Retina (tissue), 1 donor: Measurements from ENCODE around the gene RABAC1.

Experiments
- DNase-seq: peaks from one replicate; pipeline ENCODE4 v3.0.0-alpha.2; 2016

Gene RABAC1

GRCh38 chr19:41959056-41960053 is at the start of gene RABAC1:
RABAC1 (minus strand) TSS chr19:41959321; CDS start chr19:41959292, 29 bp downstream.
- DNase-seq: peak; percentile 94

DNA sequence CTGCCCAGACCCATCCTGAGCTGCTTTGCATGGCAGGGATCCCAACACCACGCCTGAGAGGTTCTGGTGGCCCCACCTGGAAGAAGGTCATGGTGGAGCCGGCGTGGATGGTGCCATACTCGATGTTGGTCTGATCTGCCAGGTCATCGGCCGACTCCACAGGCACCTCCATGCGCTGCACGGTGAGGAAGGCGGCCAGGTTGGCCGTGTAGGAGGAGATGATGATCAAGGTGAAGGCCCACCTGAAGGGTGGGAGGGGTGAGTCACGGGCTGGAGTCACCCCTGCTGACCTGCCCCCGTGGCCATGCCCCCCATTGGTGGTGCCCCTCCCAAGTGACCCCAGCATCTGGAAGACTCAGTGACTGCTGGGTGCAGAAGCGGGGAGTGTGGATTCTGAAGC is 47.4 kb upstream of the RABAC1 start:
- no peak for DNase-seq

DNA sequence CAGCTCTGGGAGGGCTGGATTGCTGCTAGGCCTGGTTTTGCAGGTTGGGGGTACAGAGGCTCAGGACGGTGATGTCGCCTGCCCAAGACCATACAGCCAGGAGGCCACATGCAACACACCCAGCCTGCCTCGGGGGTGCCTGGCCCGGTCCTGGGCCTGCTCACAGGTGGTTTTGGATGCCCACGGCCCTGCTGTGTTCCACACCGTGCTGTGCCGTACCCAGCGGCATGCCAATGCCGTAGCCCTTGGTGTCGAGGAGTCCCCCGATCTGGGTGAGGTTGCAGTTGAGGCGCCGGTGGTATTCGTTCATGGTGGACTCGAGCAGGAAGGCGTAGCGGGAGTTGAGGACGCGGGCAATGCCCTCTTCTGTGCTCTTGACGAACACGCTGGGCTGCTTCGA is 46.4 kb upstream of the RABAC1 start:
- DNase-seq: no peak

GRCh38 chr19:42003506-42004294 is 44.6 kb upstream of the RABAC1 start:
- DNase-seq: no peak

GRCh38 chr19:41999878-42000208 is 40.7 kb upstream of the RABAC1 start:
- DNase-seq: no peak

- peak; percentile 47 for DNase-seq
Measured at GRCh38 chr19:41999071-41999877, 40.2 kb upstream of the RABAC1 start.

DNA sequence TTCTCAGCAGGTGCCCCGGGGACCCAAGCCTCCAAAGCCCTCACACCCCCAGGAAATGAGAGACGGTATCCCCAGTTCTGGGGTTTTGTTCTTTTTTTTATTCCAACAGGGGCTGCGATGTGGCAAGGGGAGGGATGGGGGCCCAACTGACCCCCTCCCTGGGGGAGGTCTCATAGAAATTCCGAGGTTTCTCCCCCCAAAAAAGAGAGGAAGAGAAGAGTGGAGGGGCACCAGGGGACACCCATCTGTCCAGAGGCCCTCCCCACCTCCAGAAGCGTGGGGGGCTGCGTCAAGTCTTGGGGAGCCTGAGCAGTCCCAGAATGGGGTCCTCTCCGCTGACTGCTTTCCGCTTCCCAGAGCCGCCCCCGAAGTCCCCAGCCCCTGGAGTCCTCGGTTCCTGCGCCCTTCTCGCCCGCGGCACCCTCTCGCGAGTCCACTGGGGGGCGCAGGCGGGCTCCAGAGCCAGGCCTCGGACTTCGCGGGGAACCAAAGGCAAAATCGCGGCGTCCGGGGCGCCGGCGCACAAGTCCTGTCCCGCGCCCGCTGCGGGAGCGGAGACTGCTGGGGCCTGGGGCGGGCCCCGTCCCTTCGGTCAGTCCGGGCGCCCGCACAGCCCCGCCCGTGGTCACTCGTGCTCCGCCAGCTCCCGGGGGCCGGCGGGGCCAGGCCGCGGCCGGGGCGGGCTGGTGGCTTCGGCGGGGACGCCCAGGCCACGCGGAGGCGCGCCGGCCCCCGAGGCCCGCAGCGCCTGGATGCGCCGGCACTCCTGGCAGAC is 39.3 kb upstream of the RABAC1 start:
- DNase-seq: peak; percentile 81

DNA sequence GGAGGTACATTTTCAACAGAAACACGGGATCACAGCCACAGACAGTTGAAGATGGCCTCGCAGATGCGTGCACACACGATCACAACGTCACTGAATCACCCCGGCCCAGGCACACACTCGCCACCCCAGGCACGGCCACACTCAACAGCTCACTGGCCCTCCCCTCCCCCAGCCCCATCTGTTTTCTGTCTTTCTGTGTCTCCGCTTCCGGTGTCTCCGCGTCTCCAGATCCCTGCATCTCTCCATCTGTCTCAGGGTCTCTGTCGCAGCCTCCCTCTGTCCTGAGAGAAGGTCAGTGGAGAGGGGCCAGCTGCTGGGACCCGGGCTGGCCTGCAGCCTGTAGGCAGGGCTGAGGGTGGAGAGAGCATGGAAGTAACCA is 38.7 kb upstream of the RABAC1 start:
- peak; percentile 74 for DNase-seq

DNA sequence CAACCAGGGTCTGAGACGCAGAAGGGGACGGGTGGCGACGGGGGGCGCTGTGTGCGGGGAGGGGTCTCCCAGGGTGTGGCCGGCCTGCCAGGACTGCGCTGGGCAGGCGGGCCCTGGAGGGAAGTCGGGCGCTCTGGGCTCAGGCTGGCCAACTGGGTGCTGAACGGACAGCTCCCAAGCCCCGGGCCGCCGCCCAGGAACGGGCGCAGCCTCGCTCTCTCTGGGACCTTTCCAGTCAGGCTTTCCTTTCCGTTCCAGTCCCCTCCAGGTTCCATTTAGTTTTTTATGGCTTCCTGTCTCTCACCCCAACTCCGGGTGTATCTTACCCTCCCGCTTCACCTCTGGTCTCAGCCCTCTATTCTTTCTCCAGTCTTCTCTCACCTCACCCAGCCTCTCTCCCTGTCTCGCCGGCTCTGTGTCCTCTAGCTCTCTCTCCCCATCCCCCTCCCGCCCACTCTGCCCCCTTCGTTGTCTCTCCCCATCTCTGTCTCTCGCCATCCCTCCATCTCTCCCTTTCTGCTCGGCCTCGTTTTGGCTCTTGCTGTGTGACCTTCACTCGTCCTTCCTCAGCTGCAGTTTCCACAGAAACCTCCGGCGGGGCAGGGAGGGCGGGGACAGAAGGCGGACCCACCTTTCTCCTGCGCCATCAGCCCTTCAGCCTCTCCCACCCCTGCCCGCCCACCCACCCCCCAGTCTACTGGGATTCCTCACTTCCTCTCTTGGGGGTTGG is 38.2 kb upstream of the RABAC1 start:
- peak; percentile 75 for DNase-seq

GRCh38 chr19:41995959-41996797 is 37.1 kb upstream of the RABAC1 start:
- DNase-seq: peak; percentile 88

DNA sequence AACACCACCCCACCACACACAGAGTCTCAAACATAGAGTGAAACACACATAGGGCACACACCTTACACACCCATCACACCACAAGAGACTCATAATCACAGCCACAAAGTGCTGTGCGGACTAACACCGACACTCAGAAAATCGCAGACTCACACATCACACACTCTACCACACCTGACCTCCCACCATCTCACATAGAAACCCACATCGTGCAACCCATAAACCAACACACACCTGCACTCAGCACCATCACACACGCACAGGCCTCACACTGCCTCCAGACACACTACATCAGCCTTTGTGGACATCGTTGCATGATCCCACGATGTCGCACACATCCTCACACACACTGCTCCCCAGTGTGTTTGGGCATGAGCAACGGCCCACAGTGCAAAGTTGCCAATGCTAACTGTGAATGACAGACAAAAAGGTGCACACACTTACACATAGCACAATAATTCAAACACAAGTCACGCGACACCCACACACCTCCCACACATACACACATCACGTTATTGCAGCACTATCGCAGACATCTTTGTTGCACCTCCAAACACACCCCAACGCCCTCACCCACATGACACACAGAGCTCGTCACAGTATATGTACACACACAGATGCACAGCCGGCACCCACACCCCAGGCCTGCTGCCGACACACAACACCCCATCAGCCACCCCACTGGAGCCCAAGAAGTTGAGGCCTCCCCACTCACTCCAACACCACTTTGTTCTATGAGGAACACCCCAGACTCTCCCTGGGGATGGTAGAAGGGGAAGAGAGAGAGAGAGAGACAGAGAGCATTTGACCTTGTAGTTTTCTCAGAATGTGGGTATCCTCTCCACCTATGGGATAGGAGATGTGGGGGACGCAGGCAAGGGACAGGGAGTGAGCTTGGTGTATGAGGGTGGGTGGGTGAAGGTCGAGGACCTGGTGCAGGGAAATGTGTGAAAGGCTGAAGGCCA is 36.2 kb upstream of the RABAC1 start:
- DNase-seq: peak; percentile 34

DNA sequence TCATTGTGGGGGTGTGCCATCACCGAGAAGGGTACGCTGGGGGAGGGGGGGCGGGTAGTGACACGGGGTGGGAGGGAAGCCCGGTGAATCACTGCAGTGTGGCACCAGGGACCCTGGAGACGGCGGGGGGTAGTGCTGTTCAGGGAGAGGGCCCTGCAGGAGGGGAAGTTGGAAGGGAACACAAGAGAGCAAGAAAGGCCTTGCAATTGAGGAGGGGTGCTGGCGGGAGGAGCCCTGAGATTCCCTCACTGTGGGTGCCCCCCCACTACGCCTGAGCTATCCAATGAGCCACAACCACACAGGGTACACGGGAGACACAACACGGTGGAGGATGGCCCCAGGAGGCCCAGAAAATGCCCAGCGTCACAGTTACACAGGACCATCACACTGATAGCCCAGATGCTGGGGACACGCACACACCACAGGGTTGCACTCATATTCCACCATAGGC is 35.4 kb upstream of the RABAC1 start:
- DNase-seq: peak; percentile 50

GRCh38 chr19:41993612-41994483 is 34.7 kb upstream of the RABAC1 start, which contains the start of gene ATP1A3:
ATP1A3 (minus strand) TSS chr19:41994230; CDS start chr19:41994076, 154 bp downstream.
- DNase-seq: peak; percentile 84

DNA sequence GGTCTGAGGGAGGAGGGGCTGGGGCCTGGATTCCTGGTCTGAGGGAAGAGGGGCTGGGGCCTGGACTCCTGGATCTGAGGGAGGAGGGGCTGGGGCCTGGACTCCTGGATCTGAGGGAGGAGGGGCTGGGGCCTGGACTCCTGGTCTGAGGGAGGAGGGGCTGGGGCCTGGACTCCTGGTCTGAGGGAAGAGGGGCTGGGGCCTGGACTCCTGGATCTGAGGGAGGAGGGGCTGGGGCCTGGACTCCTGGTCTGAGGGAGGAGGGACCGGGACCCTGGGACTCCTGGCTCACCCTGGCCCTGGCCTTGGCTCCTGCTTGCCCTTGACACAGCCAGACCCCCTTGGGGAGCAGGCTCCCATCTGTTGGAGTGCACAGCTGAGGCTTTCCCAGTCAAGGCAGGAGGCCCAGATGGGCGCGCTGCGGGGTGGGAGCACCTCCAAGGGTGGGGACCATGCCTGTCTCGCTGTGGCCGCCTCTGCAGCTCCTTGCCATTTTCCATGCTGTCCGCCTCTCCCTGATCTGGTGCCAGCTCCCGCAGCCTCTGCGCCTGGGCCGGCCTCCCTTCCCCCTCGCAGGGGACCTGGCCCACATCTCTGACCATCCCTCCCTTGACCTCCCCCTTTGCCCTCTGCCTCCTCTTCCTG is 32.9 kb upstream of the RABAC1 start:
- peak; percentile 10 for DNase-seq

GRCh38 chr19:41991025-41991424 is 31.9 kb upstream of the RABAC1 start:
- peak; percentile 11 for DNase-seq

GRCh38 chr19:41990615-41991014 is 31.5 kb upstream of the RABAC1 start:
- no peak for DNase-seq

DNA sequence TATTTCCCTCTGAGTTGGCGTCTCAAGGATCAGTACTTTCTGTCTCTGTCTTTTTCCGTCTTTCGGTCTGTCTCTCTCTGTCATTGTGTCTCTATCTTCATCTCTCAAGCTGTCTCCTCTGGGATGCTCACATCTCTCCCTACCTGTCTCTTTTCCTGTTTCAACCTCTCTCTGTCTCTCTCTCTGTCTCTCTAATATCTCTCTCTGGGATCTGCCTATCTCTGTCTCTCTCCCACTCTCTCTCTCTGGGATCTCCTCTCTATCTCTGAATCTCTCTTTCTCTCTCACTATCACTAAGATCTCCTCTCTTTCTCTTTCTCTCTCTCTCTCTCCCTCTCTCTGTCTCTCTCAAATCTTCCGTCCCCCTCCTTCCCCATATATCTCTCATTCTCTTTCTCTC is 30.9 kb upstream of the RABAC1 start:
- no peak for DNase-seq
